Caco-2 (cell line): ENCODE data around the gene PTPRN2. TPM values are rescaled to one million over a fixed set of nuclear protein-coding genes. Genes with fewer than 3 reads are reported as not detected.

Experiments used
- BruUV-seq: library from RNA; stranded (reverse); fragments of 400-500 nt; replicated peaks from 2 replicates; lab custom pipeline; 2021; lab: Mats Ljungman, UMichigan
- CTCF ChIA-PET: fragments of 300-600 bp; sonication (Branson Sonifier 250); formaldehyde crosslinking; loops from one replicate; lab custom pipeline; 2022; ENCODE audit warnings: antibody characterized with exemption; lab: Charles Lee
- POLR2A ChIA-PET: fragments of 300-600 bp; sonication (Branson Sonifier 250); formaldehyde crosslinking; loops from one replicate; lab custom pipeline; 2022; ENCODE audit warnings: antibody characterized with exemption; lab: Charles Lee
- DNase-seq, 2 experiments: peaks; one replicate each; pipeline versions ENCODE4 v3.0.0 to v3.0.0-alpha.2; 2020 to 2022
- H3K27me3 ChIP-seq: replicated peaks from 2 replicates; pipeline ENCODE4 v1.6.0; 2011; ENCODE audit warnings: low read length; ENCODE audit not compliant: control insufficient read depth, insufficient read depth
- H3K36me3 ChIP-seq: 2 replicates; pipeline ENCODE4 v1.5.1; 2011; ENCODE audit warnings: low read length; ENCODE audit not compliant: control insufficient read depth, insufficient read depth
- H3K4me1 ChIP-seq: fragments of 250-450 bp; sonication (Bioruptor Pico); 2 replicates; pipeline ENCODE4 v1.5.1; 2020; ENCODE audit warnings: mild to moderate bottlenecking
- H3K4me3 ChIP-seq: 2 replicates; pipeline ENCODE4 v1.5.1; 2011; ENCODE audit warnings: low read depth, mild to moderate bottlenecking, control low read depth, low read length
- H3K9me3 ChIP-seq: fragments of 250-450 bp; sonication (Bioruptor Pico); 2 replicates; pipeline ENCODE4 v1.5.1; 2020; ENCODE audit warnings: mild to moderate bottlenecking, moderate library complexity
- H3K27ac Mint-ChIP-seq: one replicate; pipeline ENCODE4 v1.8.0; 2022; ENCODE audit warnings: mixed read lengths; ENCODE audit not compliant: unreplicated experiment
- H3K27me3 Mint-ChIP-seq: one replicate; pipeline ENCODE4 v1.8.0; 2022; ENCODE audit warnings: mixed read lengths; ENCODE audit not compliant: insufficient read depth, unreplicated experiment
- H3K36me3 Mint-ChIP-seq: one replicate; pipeline ENCODE4 v1.8.0; 2022; ENCODE audit warnings: mild to moderate bottlenecking, mixed read lengths; ENCODE audit not compliant: insufficient read depth, unreplicated experiment
- H3K4me1 Mint-ChIP-seq: one replicate; pipeline ENCODE4 v1.8.0; 2022; ENCODE audit warnings: low read depth, mixed read lengths; ENCODE audit not compliant: unreplicated experiment
- H3K4me3 Mint-ChIP-seq: one replicate; pipeline ENCODE4 v1.8.0; 2022; ENCODE audit warnings: mild to moderate bottlenecking, moderate library complexity, mixed read lengths; ENCODE audit not compliant: unreplicated experiment
- H3K9me3 Mint-ChIP-seq: one replicate; pipeline ENCODE4 v1.8.0; 2022; ENCODE audit warnings: mixed read lengths; ENCODE audit not compliant: unreplicated experiment
- CTCF ChIP-seq, 2 experiments: fragments of 200-600 bp in 1 of 2; IDR thresholded peaks; 1 replicate in 1 of 2; 2 replicates in 1 of 2; pipeline versions ENCODE4 v1.5.1 to v1.8.0; 2011 to 2022; ENCODE audit warnings: antibody characterized with exemption in 1 of 2, control low read depth in 1 of 2, inconsistent platforms in 1 of 2, low read depth in 1 of 2, low read length in 1 of 2, mild to moderate bottlenecking in 1 of 2, moderate library complexity in 1 of 2; ENCODE audit not compliant: insufficient read depth in 1 of 2, severe bottlenecking in 1 of 2, unreplicated experiment in 1 of 2
- intact Hi-C: fragments of 100-400 bp; cut with micrococcal nuclease; formaldehyde crosslinking; loops from one replicate; pipeline ENCODE4 v1.10.0; 2022; ENCODE audit not compliant: unreplicated experiment
- total RNA-seq: library from RNA; stranded (reverse); gene quantifications from 2 replicates; pipeline ENCODE4 v1.2.3, GENCODE V29; 2022

The PTPRN2 gene
- total RNA-seq, 1 experiment from 2014 or later, result 1.4 TPM

- Histone ChIP-seq H3K4me3 (no peak overlapping the region), H3K27me3 (no peaks in the 10 kb centered on the region), H3K9me3 (no peaks in the 10 kb centered on the region), H3K36me3 (no peaks in the 10 kb centered on the region), H3K4me1 (no peaks in the 10 kb centered on the region)
- intact Hi-C loops, result no loop called here
- no peaks in the 10 kb centered on the region for H3K4me1 Mint-ChIP-seq
- no peak for TF ChIP-seq CTCF (IDR thresholded peaks at IDR 0.05; ENCODE audit: insufficient read depth in 1 of 2, low read depth in 1 of 2, low read length in 1 of 2, severe bottlenecking in 1 of 2, unreplicated experiment in 1 of 2)
- ChIA-PET CTCF (no interaction called here), POLR2A (no interaction called here)
- no peaks in the 10 kb centered on the region for H3K36me3 Mint-ChIP-seq
- H3K4me3 Mint-ChIP-seq, result no peak overlapping the region
- no peaks in the 10 kb centered on the region for H3K9me3 Mint-ChIP-seq
- no peak for DNase-seq
- peaks cover 8% of the 10 kb centered on the region for H3K27me3 Mint-ChIP-seq
- H3K27ac Mint-ChIP-seq, result no peak overlapping the region
- BruUV-seq, result no TSS peak
Observed at GRCh38 chr7:157519798-157520244, 1067.8 kb downstream of the PTPRN2 start.

- Mint-ChIP-seq H3K4me3 (no peak overlapping the region), H3K27me3 (peaks cover 5% of the 10 kb centered on the region), H3K4me1 (no peaks in the 10 kb centered on the region), H3K36me3 (no peaks in the 10 kb centered on the region), H3K9me3 (no peaks in the 10 kb centered on the region), H3K27ac (no peak overlapping the region)
- DNase-seq, result no peak
- no peaks in the 10 kb centered on the region for H3K36me3 ChIP-seq
- no peaks in the 10 kb centered on the region for H3K9me3 ChIP-seq
- POLR2A ChIA-PET, result no interaction called here
- BruUV-seq, result no TSS peak
- intact Hi-C loops, result no loop called here
- H3K27me3 ChIP-seq, result no peaks in the 10 kb centered on the region
- no peaks in the 10 kb centered on the region for H3K4me1 ChIP-seq
- CTCF ChIA-PET, result no interaction called here
- TF ChIP-seq CTCF (IDR thresholded peaks at IDR 0.05; ENCODE audit: insufficient read depth in 1 of 2, low read depth in 1 of 2, low read length in 1 of 2, severe bottlenecking in 1 of 2, unreplicated experiment in 1 of 2), result no peak
- no peak overlapping the region for H3K4me3 ChIP-seq
Observed at GRCh38 chr7:157519246-157519645, 1068.4 kb downstream of the PTPRN2 start.

- Histone ChIP-seq H3K4me3 (no peak overlapping the region), H3K9me3 (no peaks in the 10 kb centered on the region), H3K27me3 (no peaks in the 10 kb centered on the region), H3K36me3 (no peaks in the 10 kb centered on the region), H3K4me1 (no peaks in the 10 kb centered on the region)
- Mint-ChIP-seq H3K4me3 (no peak overlapping the region), H3K4me1 (no peaks in the 10 kb centered on the region), H3K9me3 (no peaks in the 10 kb centered on the region), H3K27ac (no peak overlapping the region), H3K36me3 (no peaks in the 10 kb centered on the region), H3K27me3 (peaks cover 5% of the 10 kb centered on the region)
- CTCF ChIA-PET, result no interaction called here
- no peak for DNase-seq
- intact Hi-C loops, result no loop called here
- TF ChIP-seq CTCF (IDR thresholded peaks at IDR 0.05; ENCODE audit: insufficient read depth in 1 of 2, low read depth in 1 of 2, low read length in 1 of 2, severe bottlenecking in 1 of 2, unreplicated experiment in 1 of 2), result no peak
- BruUV-seq, result no TSS peak
- POLR2A ChIA-PET, result no interaction called here
Observed at GRCh38 chr7:157518514-157519175, 1069.0 kb downstream of the PTPRN2 start.
